AG04450 (cell line): ENCODE data around the gene IL27RA. TPM values are rescaled to one million over a fixed set of nuclear protein-coding genes. Genes with fewer than 3 reads are reported as not detected.

Source experiments
- CTCF ChIA-PET: fragments of 300-600, 350-600 bp; formaldehyde crosslinking; extraction: SDS; loops from one replicate; lab custom pipeline; 2022; ENCODE audit warnings: antibody characterized with exemption, inconsistent platforms; lab: Charles Lee
- POLR2A ChIA-PET: fragments of 350-600 bp; formaldehyde crosslinking; extraction: SDS; loops from one replicate; lab custom pipeline; 2021; ENCODE audit warnings: antibody characterized with exemption, inconsistent platforms; lab: Yijun Ruan, JAX
- DNase-seq: peaks from one replicate; pipeline ENCODE4 v3.0.0-alpha.2; 2011; ENCODE audit warnings: low read depth, low spot score
- H3K27ac ChIP-seq: one replicate; pipeline ENCODE4 v1.5.1; 2012; ENCODE audit warnings: low read depth, low read length, control low read depth
- H3K27me3 ChIP-seq: one replicate; pipeline ENCODE4 v1.6.0; 2012; ENCODE audit warnings: low read length; ENCODE audit not compliant: control insufficient read depth, insufficient read depth
- H3K4me3 ChIP-seq: 2 replicates; pipeline ENCODE4 v1.5.1; 2011; ENCODE audit warnings: mild to moderate bottlenecking, low read depth, low read length, control low read depth
- H3K9me3 ChIP-seq: 2 replicates; pipeline ENCODE4 v1.5.1; 2012; ENCODE audit warnings: low read length; ENCODE audit not compliant: control insufficient read depth, insufficient read depth
- polyA plus RNA-seq: library from polyadenylated mRNA; depleted of rRNA; stranded (reverse); fragments of >200 nt; gene quantifications from 2 replicates; pipeline ENCODE4 v1.2.3, GENCODE V29; 2011
- TF ChIP-seq, protein P1 (sequence below): IDR thresholded peaks from 2 replicates; pipeline ENCODE4 v1.5.1; 2011; ENCODE audit warnings: low read depth, low read length, control low read depth, inconsistent platforms

IL27RA gene
- polyA plus RNA-seq, 1 experiment: 4.5 TPM

DNA sequence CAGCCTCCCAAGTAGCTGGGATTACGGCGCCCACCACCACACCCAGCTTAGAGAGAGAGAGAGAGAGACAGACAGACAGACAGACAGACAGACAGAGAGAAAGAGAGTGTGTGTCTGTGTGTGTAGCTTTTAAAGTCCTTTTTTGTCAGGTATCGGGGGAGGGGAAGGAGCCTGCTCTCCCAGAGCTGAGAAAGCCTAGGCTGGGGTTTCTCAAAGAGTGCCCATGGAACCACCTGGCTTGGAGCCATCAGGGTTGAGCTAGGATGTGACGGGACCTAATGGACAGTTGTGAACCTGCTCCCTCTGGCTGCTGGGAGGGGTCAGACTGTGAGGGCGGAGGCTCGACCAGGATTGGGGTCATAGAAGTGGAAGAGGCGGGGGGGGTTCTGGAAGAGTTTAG lies 42.1 kb upstream of the IL27RA start:
- Histone ChIP-seq H3K4me3 (no peak overlapping the region), H3K9me3 (no peaks in the 10 kb centered on the region; the same call in 1 of the 2 replicates), H3K27ac (no peak overlapping the region), H3K27me3 (no peaks in the 10 kb centered on the region)
- TF ChIP-seq, protein P1, sequence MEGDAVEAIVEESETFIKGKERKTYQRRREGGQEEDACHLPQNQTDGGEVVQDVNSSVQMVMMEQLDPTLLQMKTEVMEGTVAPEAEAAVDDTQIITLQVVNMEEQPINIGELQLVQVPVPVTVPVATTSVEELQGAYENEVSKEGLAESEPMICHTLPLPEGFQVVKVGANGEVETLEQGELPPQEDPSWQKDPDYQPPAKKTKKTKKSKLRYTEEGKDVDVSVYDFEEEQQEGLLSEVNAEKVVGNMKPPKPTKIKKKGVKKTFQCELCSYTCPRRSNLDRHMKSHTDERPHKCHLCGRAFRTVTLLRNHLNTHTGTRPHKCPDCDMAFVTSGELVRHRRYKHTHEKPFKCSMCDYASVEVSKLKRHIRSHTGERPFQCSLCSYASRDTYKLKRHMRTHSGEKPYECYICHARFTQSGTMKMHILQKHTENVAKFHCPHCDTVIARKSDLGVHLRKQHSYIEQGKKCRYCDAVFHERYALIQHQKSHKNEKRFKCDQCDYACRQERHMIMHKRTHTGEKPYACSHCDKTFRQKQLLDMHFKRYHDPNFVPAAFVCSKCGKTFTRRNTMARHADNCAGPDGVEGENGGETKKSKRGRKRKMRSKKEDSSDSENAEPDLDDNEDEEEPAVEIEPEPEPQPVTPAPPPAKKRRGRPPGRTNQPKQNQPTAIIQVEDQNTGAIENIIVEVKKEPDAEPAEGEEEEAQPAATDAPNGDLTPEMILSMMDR: no peak
- no peak for DNase-seq
- POLR2A ChIA-PET: no interaction called here
- CTCF ChIA-PET: no interaction called here

DNA sequence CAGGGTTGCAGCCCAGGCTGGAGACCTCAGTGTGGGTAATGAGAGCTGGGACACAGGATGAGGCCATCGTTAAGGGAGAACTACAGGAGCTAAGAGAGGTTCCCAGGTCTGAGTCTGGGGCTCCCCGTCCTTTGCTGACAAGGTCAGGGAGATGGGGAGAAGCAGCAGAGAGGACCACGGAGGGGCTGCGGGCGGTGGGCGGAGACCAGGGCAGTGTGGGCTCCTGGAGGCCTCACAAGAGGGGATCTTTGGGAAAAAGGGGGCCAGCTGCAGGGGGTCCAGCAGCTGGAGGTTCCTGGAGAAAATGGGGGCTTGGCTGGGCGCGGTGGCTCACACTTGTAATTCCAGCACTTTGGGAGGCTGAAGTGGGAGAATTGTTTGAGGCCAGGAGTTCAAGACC lies 41.5 kb upstream of the IL27RA start:
- Histone ChIP-seq H3K9me3 (no peaks in the 10 kb centered on the region; the same call in 1 of the 2 replicates), H3K27me3 (no peaks in the 10 kb centered on the region), H3K4me3 (no peak overlapping the region), H3K27ac (no peak overlapping the region)
- TF ChIP-seq, protein P1: no peak
- ChIA-PET POLR2A (no interaction called here), CTCF (no interaction called here)
- no peak for DNase-seq

DNA sequence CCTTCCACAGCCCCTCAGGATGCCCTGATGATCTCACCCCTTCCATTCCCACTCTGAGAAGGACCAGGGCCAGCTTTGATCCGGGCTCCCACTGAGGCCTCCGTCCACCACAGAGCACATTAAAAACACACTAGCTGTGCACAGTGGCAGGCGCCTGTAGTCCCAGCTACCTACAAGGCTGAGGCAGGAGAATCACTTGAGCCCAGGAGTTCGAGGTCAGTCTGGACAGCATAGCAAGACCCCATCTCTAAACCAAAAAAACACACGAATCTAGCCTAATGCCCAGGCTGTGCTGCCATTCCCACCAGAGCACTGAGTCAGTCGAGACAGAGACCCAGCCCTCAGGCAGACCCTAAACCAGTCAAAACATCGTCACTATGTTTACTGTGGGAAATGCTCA lies 39.5 kb upstream of the IL27RA start:
- TF ChIP-seq, protein P1: no peak
- no peak for DNase-seq
- POLR2A ChIA-PET: no interaction called here

DNA sequence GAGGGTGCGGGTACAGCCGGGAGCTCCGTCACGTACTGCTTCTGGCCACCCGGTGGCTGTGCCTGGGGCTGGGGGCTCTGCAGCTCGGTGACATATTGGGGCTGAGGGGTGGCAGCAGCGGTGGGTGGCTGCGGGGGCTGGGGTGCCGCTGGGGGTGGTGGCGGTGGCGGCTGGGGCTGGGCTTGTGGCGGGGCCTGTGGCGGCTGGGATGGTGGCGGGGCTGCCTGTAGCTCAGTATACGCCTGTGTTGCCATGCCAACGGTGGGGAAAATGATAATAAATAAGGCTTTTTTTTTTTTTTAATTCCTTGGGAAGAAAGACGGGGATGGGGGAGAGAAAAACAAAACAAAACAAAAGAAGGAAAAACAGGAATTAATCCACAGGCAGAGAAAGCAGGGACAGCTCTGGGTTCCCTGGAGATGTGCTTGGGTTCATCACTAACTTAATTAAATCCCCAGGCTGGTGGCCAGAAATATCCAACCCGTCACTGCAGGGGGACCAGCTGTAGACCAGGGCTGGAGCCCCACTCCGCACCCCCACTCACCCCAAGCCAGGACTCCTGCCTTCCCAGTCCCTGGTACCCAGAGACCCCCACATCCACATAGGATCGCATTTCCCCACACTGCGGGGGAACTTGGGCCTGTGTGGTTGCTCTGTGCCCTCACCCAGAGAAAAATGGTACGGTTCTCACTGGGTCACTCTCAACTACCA lies 37.8 kb upstream of the IL27RA start:
- CTCF ChIA-PET: interaction anchor here (0.9 kb wide), 2 partner anchors 77 to 143 kb away, joined by 3 read pairs; partner anchors contain the start of gene ASF1B
- peaks cover 3% of the 10 kb centered on the region for H3K9me3 ChIP-seq
- DNase-seq: no peak
- H3K27ac ChIP-seq: no peak overlapping the region
- POLR2A ChIA-PET: no interaction called here
- no peaks in the 10 kb centered on the region for H3K27me3 ChIP-seq
- TF ChIP-seq, protein P1: no peak
- no peak overlapping the region for H3K4me3 ChIP-seq

More for the DNA sequence above, 39.5 kb upstream of the IL27RA start:
- CTCF ChIA-PET: no interaction called here
- H3K4me3 ChIP-seq: no peak overlapping the region
- H3K27me3 ChIP-seq: no peaks in the 10 kb centered on the region
- H3K9me3 ChIP-seq: no peaks in the 10 kb centered on the region; the same call in 1 of the 2 replicates
- no peak overlapping the region for H3K27ac ChIP-seq

DNA sequence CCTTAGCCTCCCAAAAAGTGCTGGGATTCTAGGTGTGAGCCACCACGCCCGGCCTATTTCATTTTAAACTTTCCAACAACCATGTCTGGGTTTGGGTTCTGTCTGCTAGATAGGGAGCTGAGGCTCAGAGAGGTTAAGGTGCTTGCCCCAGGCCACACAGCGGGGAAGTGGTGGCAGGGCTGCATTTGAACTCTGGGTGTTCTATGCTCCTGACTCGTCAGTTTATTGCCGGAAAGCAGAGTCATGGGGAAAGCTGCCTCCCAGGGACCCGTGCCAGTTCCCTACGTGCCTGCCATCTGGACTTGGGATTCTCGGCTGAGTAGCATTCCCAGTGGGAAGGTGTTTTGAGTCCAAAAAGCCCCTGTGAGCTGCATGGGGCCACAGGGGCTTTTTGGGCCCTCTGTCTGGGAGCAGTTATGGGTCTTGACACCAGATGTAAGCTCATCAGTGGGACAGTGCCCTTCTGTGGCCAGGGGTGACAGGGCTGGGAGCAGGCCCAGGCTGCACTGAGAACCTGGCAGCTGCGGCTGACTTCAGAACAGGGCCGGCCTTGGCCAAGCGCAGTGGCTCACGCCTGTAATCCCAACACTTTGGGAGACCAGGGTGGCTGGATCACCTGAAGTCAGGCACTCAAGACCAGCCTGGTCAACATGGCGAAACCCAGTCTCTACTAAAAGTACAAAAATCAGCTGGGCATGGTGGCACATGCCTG lies 36.4 kb upstream of the IL27RA start:
- Histone ChIP-seq H3K27me3 (no peaks in the 10 kb centered on the region), H3K4me3 (no peak overlapping the region), H3K9me3 (peaks cover 13% of the 10 kb centered on the region), H3K27ac (no peak overlapping the region)
- TF ChIP-seq, protein P1: no peak
- DNase-seq: no peak
- ChIA-PET CTCF (interaction anchor here (0.5 kb wide), 1 partner anchor 133 kb away, joined by 4 read pairs; no protein-coding TSS in a partner anchor), POLR2A (interaction anchor here (0.5 to 1.3 kb wide), 2 partner anchors 9 to 17 kb away, joined by 3 to 4 read pairs; no protein-coding TSS in a partner anchor)
